MM.1S (cell line): Measurements from ENCODE around the gene MAGI1.

Experiments used
- EZH2 ChIP-seq: fragments of 300-600 bp; sonication (generic); optimal IDR thresholded peaks from 2 replicates; pipeline ENCODE3; 2017; ENCODE audit warnings: low read depth, mild to moderate bottlenecking, antibody characterized with exemption, low read length, mixed read lengths
- TF ChIP-seq, protein P1 (sequence below): fragments of 300-600 bp; sonication (generic); IDR thresholded peaks from 2 replicates; pipeline ENCODE4 v1.5.1; 2016; ENCODE audit warnings: antibody characterized with exemption, low read length, mixed read lengths

GRCh38 chr3:65664446-65664845 is 374.3 kb downstream of the MAGI1 start:
- TF ChIP-seq EZH2 = no peak
- TF ChIP-seq, protein P1, sequence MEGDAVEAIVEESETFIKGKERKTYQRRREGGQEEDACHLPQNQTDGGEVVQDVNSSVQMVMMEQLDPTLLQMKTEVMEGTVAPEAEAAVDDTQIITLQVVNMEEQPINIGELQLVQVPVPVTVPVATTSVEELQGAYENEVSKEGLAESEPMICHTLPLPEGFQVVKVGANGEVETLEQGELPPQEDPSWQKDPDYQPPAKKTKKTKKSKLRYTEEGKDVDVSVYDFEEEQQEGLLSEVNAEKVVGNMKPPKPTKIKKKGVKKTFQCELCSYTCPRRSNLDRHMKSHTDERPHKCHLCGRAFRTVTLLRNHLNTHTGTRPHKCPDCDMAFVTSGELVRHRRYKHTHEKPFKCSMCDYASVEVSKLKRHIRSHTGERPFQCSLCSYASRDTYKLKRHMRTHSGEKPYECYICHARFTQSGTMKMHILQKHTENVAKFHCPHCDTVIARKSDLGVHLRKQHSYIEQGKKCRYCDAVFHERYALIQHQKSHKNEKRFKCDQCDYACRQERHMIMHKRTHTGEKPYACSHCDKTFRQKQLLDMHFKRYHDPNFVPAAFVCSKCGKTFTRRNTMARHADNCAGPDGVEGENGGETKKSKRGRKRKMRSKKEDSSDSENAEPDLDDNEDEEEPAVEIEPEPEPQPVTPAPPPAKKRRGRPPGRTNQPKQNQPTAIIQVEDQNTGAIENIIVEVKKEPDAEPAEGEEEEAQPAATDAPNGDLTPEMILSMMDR = no peak
